Spleen (tissue), 11 donors: ENCODE results near the gene FAT1. TPM values are rescaled to one million over a fixed set of nuclear protein-coding genes. Genes with fewer than 3 reads are reported as not detected.

Experiments
- DNase-seq: peaks from one replicate; pipeline ENCODE4 v3.0.0-alpha.2; 2020
- H3K27ac ChIP-seq, 8 donors: fragments of 200-600 bp; sonication (generic) in 7 of 8; 1 replicate in 4 of 8; 2 replicates in 4 of 8; pipeline versions ENCODE4 v1.5.0 to v1.8.0; 2016 to 2021; ENCODE audit warnings: inconsistent platforms in 4 of 8, mild to moderate bottlenecking in 4 of 8, moderate library complexity in 1 of 8
- H3K27me3 ChIP-seq, 7 donors: fragments of 200-600 bp; sonication (generic) in 6 of 7; replicated peaks in 1 of 7; 1 replicate in 4 of 7; 2 replicates in 3 of 7; pipeline versions ENCODE4 v1.5.0 to v1.8.0; 2016 to 2021; ENCODE audit warnings: inconsistent platforms in 3 of 7, mild to moderate bottlenecking in 1 of 7
- H3K36me3 ChIP-seq, 6 donors: fragments of 200-600 bp; sonication (generic) in 5 of 6; 1 replicate in 4 of 6; 2 replicates in 2 of 6; pipeline versions ENCODE4 v1.5.0 to v1.8.0; 2016 to 2021; ENCODE audit warnings: inconsistent platforms in 2 of 6
- H3K4me1 ChIP-seq, 6 donors: fragments of 200-600 bp; sonication (generic) in 5 of 6; 1 replicate in 3 of 6; 2 replicates in 3 of 6; pipeline versions ENCODE4 v1.5.0 to v1.8.0; 2016 to 2021; ENCODE audit warnings: inconsistent platforms in 3 of 6
- H3K4me3 ChIP-seq, 8 donors: fragments of 200-600 bp; sonication (generic) in 7 of 8; 1 replicate in 4 of 8; 2 replicates in 4 of 8; pipeline versions ENCODE4 v1.5.0 to v1.8.0; 2016 to 2021; ENCODE audit warnings: inconsistent platforms in 4 of 8, mild to moderate bottlenecking in 4 of 8, moderate library complexity in 2 of 8
- H3K9me3 ChIP-seq, 8 donors: fragments of 200-600 bp; sonication (generic) in 7 of 8; 1 replicate in 4 of 8; 2 replicates in 4 of 8; pipeline versions ENCODE4 v1.5.0 to v1.8.0; 2016 to 2021; ENCODE audit warnings: inconsistent platforms in 4 of 8
- CTCF ChIP-seq, 11 experiments: fragments of 200-600 bp in 7 of 11; fragments of 450-650 bp in 4 of 11; sonication (generic) in 4 of 11; IDR thresholded peaks in 8 of 11; conservative IDR thresholded peaks in 3 of 11; 1 replicate in 7 of 11; 2 replicates in 4 of 11; pipeline versions ENCODE4 v1.4.0 to v1.8.0; 2016 to 2021; ENCODE audit warnings: antibody characterized with exemption in 11 of 11, inconsistent platforms in 4 of 11, mild to moderate bottlenecking in 1 of 11
- POLR2A ChIP-seq, 3 donors: fragments of 450-650 bp; IDR thresholded peaks; one replicate each; pipeline ENCODE4 v1.5.1; 2017; ENCODE audit warnings: antibody characterized with exemption in 3 of 3, mild to moderate bottlenecking in 1 of 3
- POLR2AphosphoS5 ChIP-seq, 3 donors: sonication (generic); formaldehyde crosslinking; IDR thresholded peaks; one replicate each; pipeline ENCODE4 v1.5.1; 2017; ENCODE audit warnings: antibody characterized with exemption in 3 of 3
- WGBS, 5 donors: extraction: QIAGEN DNeasy Blood & Tissue Kit in 3 of 5; methylation state at CpG; one replicate each; pipeline versions ENCODE4 v1.1.5 to v1.1.7; 2013 to 2018; 5-methylcytosine and 5-hydroxymethylcytosine counted together
- intact Hi-C: fragments of 100-400 bp; cut with DNase I; formaldehyde crosslinking; loops from one replicate; pipeline ENCODE4 v1.15.0; 2023; ENCODE audit warnings: low total_unique reads
- polyA plus RNA-seq, 3 donors: library from polyadenylated mRNA; stranded (reverse); fragments of 200-250 nt; gene quantifications; one replicate each; pipeline ENCODE4 v1.2.1, GENCODE V29; 2013
- total RNA-seq, 7 donors: library from RNA; depleted of rRNA in 3 of 7; stranded (reverse); fragments of >200 nt in 3 of 7; fragmentation: NEBNext Ultra II Directional in 4 of 7; extraction: Animal tissue kit (Norgen Biotek cat#: 25700) in 4 of 7; gene quantifications; one replicate each; pipeline versions ENCODE4 v1.1.0 to v1.2.1, GENCODE V29; 2016 to 2021
- donor health status: healthy with polysubstance abuse.
- donor health status: DM: no; HTN: no; CAD: no; lungs with moderate emphysema.
- donor health status: DM: no; HTN: no; CAD: no.
- donor health status: Bipolar disorder and iron deficiency.
- donor health status: healthy.
- donor health status: DM: no; HTN: no; CAD: no.
- donor health status: DM: yes; HTN: yes; CAD: no.

The FAT1 gene
- total and polyA plus RNA-seq, 10 donors: 0.87 to 20.0 (median 4.6) TPM

- H3K4me3 ChIP-seq: no peak overlapping the region
- TF ChIP-seq CTCF (IDR thresholded peaks at IDR 0.05 in 8 of 11, conservative IDR thresholded peaks at IDR 0.05 in 3 of 11): no peak
- no peak for TF ChIP-seq POLR2A (IDR thresholded peaks at IDR 0.05)
- TF ChIP-seq POLR2AphosphoS5 (IDR thresholded peaks at IDR 0.05): no peak
- no peak overlapping the region for H3K27ac ChIP-seq
- 78 to 88% (median 84%) methylated on average over 5 of the region's 5 CpGs for WGBS, 5 donors
- no peaks in the 10 kb centered on the region for H3K27me3 ChIP-seq
- H3K4me1 ChIP-seq: no peaks in the 10 kb centered on the region
- no peaks in the 10 kb centered on the region for H3K9me3 ChIP-seq
- no peaks in the 10 kb centered on the region for H3K36me3 ChIP-seq
- no peak for DNase-seq
- intact Hi-C loops: no loop called here
Observed at GRCh38 chr4:186739802-186740434, 16.3 kb upstream of the FAT1 start.

GRCh38 chr4:186739317-186739716, 15.7 kb upstream of the FAT1 start:
- TF ChIP-seq POLR2AphosphoS5 (IDR thresholded peaks at IDR 0.05) (no peak), CTCF (IDR thresholded peaks at IDR 0.05 in 8 of 11, conservative IDR thresholded peaks at IDR 0.05 in 3 of 11) (no peak), POLR2A (IDR thresholded peaks at IDR 0.05) (no peak)
- no peak overlapping the region for H3K4me3 ChIP-seq
- intact Hi-C loops: no loop called here
- no peaks in the 10 kb centered on the region for H3K9me3 ChIP-seq
- no peak overlapping the region for H3K27ac ChIP-seq
- no peaks in the 10 kb centered on the region for H3K27me3 ChIP-seq
- DNase-seq: no peak
- H3K4me1 ChIP-seq: no peaks in the 10 kb centered on the region
- 87 to 94% (median 94%) methylated on average over 9 of the region's 9 CpGs for WGBS, 5 donors
- no peaks in the 10 kb centered on the region for H3K36me3 ChIP-seq

- intact Hi-C loops: no loop called here
- DNase-seq: no peak
- H3K4me1 ChIP-seq: no peaks in the 10 kb centered on the region
- H3K36me3 ChIP-seq: no peaks in the 10 kb centered on the region
- no peaks in the 10 kb centered on the region for H3K9me3 ChIP-seq
- H3K27ac ChIP-seq: no peak overlapping the region
- WGBS, 5 donors: 78 to 88% (median 82%) methylated on average over 4 of the region's 4 CpGs
- H3K27me3 ChIP-seq: no peaks in the 10 kb centered on the region
- H3K4me3 ChIP-seq: no peak overlapping the region
- no peak for TF ChIP-seq POLR2AphosphoS5 (IDR thresholded peaks at IDR 0.05)
- TF ChIP-seq CTCF (IDR thresholded peaks at IDR 0.05 in 8 of 11, conservative IDR thresholded peaks at IDR 0.05 in 3 of 11): no peak
- TF ChIP-seq POLR2A (IDR thresholded peaks at IDR 0.05): no peak
Observed at GRCh38 chr4:186738421-186738820, 14.8 kb upstream of the FAT1 start.

- intact Hi-C loops: no loop called here
- Histone ChIP-seq H3K36me3 (no peaks in the 10 kb centered on the region), H3K4me3 (no peak overlapping the region), H3K27me3 (no peaks in the 10 kb centered on the region), H3K4me1 (no peaks in the 10 kb centered on the region), H3K9me3 (no peaks in the 10 kb centered on the region), H3K27ac (no peak overlapping the region)
- TF ChIP-seq POLR2A (IDR thresholded peaks at IDR 0.05) (no peak), POLR2AphosphoS5 (IDR thresholded peaks at IDR 0.05) (no peak), CTCF (IDR thresholded peaks at IDR 0.05 in 8 of 11, conservative IDR thresholded peaks at IDR 0.05 in 3 of 11) (no peak)
- WGBS, 5 donors: 69 to 76% (median 72%) methylated on average over 4 of the region's 4 CpGs
- no peak for DNase-seq
Observed at GRCh38 chr4:186737427-186737826, 13.8 kb upstream of the FAT1 start.
